OCI-LY1 (cell line): ENCODE data around the gene HOXC10.

ENCODE experiments used
- EZH2 ChIP-seq: fragments of 200-600 bp; sonication (generic), shearing (Covaris generic); IDR thresholded peaks from 2 replicates; pipeline ENCODE4 v1.8.0; 2017; ENCODE audit warnings: borderline replicate concordance, mixed run types, mild to moderate bottlenecking, antibody characterized with exemption, low read length, moderate library complexity, mixed read lengths
- TF ChIP-seq, protein P1 (sequence below): fragments of 200-600 bp; sonication (generic), shearing (Covaris generic); IDR thresholded peaks from 2 replicates; pipeline ENCODE4 v1.5.1; 2017; ENCODE audit warnings: mild to moderate bottlenecking, antibody characterized with exemption, low read length, moderate library complexity, mixed read lengths

- TF ChIP-seq, protein P1, sequence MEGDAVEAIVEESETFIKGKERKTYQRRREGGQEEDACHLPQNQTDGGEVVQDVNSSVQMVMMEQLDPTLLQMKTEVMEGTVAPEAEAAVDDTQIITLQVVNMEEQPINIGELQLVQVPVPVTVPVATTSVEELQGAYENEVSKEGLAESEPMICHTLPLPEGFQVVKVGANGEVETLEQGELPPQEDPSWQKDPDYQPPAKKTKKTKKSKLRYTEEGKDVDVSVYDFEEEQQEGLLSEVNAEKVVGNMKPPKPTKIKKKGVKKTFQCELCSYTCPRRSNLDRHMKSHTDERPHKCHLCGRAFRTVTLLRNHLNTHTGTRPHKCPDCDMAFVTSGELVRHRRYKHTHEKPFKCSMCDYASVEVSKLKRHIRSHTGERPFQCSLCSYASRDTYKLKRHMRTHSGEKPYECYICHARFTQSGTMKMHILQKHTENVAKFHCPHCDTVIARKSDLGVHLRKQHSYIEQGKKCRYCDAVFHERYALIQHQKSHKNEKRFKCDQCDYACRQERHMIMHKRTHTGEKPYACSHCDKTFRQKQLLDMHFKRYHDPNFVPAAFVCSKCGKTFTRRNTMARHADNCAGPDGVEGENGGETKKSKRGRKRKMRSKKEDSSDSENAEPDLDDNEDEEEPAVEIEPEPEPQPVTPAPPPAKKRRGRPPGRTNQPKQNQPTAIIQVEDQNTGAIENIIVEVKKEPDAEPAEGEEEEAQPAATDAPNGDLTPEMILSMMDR, result no peak
- TF ChIP-seq EZH2, result no peak
Observed at GRCh38 chr12:53938326-53939140, 46.4 kb upstream of the HOXC10 start, which contains the start of gene HOXC13.
